ENCODE measurements around the gene CACNA1I.

DNA sequence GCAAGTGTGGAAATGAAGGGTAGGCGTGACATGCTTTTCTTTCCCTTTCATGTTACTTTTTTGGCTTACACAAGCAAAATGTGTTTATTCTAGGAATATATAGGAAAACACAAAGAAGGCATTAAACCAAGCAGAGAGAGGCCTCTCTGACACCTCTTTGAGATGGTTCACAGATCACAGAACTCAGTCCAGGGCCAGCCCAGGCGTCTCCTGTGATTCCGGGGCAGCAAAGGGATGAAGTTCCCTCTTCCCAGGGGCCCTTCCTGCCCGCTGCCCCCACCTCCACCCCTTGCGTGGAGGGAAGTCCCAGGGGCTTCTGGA, 78.0 kb downstream of the CACNA1I start:
- TF ChIP-seq, protein P1, sequence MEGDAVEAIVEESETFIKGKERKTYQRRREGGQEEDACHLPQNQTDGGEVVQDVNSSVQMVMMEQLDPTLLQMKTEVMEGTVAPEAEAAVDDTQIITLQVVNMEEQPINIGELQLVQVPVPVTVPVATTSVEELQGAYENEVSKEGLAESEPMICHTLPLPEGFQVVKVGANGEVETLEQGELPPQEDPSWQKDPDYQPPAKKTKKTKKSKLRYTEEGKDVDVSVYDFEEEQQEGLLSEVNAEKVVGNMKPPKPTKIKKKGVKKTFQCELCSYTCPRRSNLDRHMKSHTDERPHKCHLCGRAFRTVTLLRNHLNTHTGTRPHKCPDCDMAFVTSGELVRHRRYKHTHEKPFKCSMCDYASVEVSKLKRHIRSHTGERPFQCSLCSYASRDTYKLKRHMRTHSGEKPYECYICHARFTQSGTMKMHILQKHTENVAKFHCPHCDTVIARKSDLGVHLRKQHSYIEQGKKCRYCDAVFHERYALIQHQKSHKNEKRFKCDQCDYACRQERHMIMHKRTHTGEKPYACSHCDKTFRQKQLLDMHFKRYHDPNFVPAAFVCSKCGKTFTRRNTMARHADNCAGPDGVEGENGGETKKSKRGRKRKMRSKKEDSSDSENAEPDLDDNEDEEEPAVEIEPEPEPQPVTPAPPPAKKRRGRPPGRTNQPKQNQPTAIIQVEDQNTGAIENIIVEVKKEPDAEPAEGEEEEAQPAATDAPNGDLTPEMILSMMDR (IDR thresholded peaks at IDR 0.05 in 8 of 11, conservative IDR thresholded peaks at IDR 0.05 in 3 of 11), result no peak
- TF ChIP-seq POLR2AphosphoS5 (IDR thresholded peaks at IDR 0.05), result no peak

Measured in spleen (tissue), 7 donors.